GM15510 (cell line): Measurements from ENCODE around the gene MPG.
A peak's percentile ranks its signal among the peaks of the same experiment; 100 is the strongest.

Source experiments
- POLR2A ChIP-seq: IDR thresholded peaks from 3 replicates; pipeline ENCODE4 v1.6.1; 2011; ENCODE audit warnings: borderline replicate concordance; ENCODE audit not compliant: insufficient read length; ENCODE audit errors: extremely low read depth

The MPG gene

DNA sequence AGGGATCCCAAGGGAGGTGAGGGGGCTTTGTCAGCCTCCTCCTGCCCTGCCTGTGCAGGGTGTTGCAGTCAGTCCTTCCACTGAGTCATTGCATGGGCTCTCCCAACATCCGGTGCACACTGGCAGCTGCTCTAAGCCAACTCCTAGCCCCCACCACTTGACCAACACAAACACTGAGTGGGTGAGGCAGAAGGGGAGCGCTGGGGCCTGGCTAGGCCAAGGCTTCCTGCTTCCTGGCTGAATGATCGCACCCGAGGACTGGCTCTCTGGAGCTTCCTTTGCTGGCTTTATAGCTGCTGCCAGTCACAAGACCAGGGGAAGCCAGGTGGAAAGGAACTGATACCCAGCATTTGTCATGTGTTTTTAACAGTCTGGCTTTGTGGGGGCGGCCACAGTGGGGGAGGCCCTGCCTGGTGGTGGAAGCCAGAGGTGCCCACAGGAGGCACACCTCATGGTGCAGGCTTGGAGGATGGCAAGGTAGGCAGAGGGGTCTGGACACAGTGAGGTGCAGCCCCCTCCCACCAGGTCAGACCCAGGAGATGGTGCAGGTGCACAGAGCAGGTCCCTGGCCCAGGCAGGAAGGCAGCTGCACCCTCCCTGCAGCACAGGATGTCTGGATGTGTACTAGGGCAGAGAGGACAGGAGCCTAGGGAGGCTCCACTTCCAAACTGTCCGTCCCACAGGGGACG is 6.8 kb downstream of the MPG start:
- no peak for TF ChIP-seq POLR2A

GRCh38 chr16:85407-85782 is 7.4 kb downstream of the MPG start:
- no peak for TF ChIP-seq POLR2A

DNA sequence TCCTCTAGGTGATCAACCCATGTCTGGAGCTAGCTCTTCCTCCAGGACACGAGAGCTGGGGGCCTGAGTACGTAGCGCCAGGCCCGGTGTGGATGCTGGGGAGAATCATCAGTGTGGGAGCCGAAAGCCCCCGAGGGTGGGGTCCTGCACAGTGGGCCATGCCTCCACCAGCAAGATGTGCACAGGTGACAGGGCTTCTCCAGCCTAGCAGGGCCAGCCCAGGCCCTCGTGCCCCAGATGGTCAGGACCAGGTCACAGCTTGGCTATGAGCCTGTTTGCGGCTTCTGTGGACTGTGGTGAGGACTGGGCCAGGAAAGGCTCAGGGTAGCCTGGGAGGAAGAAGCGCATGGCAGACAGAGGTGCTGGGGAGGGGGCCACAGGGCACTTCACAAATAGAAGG is 7.8 kb downstream of the MPG start:
- TF ChIP-seq POLR2A: no peak

DNA sequence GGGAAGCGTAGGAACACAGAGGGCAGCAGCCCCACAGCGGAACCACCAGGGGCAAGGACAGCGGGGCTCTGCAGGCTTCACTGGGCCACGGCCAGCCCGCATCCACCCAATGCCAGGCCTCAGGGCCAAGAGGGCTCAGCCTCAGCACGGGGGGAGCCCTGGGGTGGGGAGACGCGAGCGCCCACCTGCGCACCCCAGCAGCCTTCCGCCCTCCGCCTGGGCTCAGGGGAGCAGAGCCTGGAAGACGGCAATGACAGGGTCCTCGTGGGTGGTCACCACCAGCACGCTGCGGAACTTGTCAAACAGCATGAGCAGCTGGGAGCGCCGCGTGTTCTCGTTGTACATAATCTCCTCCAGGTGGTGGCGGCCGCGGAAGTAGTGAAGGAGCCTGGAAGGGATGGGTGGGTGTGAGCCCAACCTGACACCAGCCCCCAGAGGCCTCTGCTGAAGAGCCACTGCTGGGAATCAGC is 8.5 kb downstream of the MPG start:
- no peak for TF ChIP-seq POLR2A

GRCh38 chr16:88613-89012 is 10.6 kb downstream of the MPG start:
- TF ChIP-seq POLR2A: no peak

DNA sequence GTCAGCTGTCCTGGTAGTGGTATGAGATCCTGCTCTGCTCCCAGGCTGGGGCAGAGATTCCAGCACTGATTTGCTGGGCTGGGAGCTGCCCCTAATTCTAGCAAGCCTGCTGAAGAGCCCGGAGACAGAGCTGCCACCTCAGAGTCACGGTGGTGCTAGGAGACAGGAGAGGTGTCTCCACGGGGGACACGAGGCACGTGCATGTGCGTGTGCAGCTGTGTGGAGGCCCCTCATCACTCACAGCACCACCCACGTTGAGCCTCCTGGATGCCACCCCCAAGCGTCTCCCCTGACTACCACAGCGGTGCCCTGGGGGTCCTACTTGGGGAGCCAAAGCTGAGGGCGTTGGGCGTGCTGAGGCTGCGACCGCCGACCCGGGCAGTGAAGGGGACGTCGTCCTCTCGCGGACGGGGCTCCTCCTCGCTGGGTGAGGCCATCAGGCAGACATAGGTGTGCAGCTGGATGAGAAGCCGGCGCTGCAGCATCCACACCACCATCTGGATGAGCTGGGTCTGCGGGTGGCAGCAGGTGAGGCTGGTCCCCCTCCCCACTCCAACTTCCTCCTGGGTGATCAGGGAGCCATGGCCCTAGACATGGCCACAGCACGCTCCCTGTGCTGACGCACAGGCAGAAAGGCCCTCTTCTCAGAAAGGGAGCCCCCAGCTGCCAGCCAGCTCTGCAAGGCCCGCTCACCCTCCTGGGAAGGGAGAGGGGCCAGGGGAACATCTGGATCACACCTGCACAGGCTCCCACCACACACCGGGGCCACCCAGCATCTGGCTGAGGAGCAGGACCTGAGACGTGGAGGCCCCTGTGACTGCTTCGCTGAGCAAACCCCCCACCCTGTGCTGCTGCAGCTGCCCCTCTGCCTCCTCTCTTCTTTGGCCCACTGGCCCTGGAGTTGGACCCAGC is 11.6 kb downstream of the MPG start:
- TF ChIP-seq POLR2A: no peak

DNA sequence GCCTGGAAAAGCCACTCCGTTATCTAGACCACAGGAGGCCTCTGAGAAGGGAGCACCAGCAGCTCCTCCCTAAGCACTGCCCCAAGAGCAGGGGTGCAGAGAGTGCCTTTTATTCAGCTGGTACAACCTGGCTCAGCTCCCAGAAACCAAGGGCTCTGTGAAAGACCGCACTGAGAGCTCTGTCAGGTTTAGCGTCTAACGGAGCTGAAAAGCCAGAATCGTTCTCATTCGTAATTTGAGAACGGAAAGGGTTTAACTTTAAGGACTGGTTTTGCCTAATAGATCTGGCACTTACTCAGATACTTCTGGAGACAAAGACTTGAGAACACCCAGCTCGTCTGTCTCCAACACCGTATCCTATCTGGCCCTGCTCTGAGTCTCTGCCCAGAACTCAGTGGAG is 13.5 kb downstream of the MPG start:
- TF ChIP-seq POLR2A: no peak

DNA sequence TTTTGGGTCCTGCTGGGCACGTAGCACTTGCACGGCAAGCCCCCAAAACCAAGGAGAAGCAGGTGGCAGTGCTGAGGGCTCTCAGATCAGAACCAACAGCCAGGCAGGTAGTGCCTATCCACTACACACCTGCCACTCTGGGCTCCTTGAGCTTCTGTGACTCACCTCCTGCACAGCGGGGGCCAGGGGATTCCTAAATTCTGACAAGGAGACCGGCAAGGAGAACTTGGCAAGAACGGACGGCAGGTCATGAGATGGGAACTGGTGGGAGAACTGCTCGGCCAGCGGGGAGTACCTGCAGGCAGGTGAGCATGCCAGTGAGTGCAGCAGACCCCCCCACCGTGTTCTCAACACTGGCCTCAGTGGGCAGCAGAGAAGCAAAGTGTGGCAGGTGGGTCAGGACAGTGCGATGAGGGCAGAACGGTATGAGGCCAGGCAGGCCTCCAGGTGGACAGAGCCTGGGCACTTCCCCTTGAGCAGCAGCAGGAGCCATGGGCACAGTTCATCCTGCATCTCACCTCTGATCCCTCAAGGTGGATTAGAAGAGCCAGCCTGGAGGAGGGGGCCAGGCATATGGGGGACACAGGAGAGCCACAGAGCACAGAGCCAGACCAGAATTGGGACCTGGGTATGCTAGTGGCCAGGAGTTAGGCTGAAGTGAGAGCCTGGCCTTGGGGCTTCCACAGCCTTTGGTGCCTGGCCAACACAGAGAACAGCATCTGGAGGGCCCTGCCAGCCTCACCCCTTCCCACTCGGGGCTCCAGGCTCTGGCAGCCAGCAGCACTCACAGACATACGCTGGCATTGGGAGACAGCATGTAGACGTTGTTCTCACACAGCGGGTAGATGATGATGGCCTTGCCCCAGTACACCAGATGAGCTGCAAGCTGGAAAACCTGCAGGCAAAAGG is 14.7 kb downstream of the MPG start:
- TF ChIP-seq POLR2A: no peak

DNA sequence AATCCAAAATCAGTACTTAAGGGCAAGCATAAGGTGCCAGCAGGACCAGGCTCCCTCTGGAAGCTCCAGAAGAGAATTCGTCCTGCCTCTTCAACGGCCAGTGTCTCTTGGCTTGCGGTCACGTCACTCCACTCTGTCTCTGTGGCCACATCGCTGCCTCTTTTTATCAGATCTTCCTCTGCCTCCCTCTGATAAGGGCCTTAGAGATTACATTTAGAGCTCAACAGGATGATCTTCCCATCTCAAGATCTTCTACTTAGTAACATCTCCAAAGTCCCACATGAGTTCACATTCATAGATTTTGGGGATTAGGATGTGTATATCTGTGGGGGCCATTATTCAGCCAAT is 16.9 kb downstream of the MPG start:
- no peak for TF ChIP-seq POLR2A

DNA sequence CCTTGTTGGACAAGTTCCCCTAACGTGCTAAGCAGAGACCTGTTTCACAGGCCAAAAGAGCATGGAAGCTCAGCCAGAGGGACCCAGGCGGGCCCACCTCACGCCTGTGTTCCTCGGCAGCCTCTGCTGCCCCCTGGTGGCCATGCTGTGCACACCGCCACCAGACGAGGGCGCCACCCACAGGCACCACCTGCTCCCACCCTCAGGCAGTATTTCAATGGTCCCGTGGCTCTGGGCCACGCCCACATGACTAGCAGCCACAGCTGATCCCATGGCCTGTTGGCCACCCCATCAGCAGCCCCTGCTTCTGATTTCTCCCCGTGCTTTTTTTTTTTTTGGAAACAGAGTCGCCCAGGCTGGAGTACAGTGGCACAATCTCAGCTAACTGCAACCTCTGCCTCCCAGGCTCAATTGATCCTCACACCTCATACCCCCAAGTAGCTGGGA is 18.9 kb downstream of the MPG start:
- peak; percentile 24 for TF ChIP-seq POLR2A

DNA sequence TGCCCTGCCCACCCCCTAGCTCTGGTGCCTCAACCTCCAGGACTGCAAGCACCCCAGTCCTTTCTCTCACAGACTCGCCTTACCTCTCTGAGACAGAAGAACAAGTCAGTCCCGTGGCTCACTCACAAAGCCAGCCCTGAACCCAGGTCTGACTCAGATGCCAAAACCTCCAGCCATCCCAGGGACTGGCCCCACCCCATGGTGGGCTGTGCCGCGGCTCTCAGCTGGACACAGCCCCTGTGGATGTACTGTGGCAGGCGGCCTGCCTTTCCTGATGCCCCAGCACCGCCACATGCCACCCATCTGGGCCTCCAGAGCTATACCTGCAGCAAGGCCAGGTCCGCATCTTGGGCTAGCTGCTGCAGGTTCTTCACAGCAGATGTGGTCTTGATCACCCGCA is 19.8 kb downstream of the MPG start:
- TF ChIP-seq POLR2A: no peak

GRCh38 chr16:100989-101388 is 23.0 kb downstream of the MPG start:
- TF ChIP-seq POLR2A: no peak

- TF ChIP-seq POLR2A: no peak
These were observed 23.6 kb downstream of the MPG start for GRCh38 chr16:101586-101985.

DNA sequence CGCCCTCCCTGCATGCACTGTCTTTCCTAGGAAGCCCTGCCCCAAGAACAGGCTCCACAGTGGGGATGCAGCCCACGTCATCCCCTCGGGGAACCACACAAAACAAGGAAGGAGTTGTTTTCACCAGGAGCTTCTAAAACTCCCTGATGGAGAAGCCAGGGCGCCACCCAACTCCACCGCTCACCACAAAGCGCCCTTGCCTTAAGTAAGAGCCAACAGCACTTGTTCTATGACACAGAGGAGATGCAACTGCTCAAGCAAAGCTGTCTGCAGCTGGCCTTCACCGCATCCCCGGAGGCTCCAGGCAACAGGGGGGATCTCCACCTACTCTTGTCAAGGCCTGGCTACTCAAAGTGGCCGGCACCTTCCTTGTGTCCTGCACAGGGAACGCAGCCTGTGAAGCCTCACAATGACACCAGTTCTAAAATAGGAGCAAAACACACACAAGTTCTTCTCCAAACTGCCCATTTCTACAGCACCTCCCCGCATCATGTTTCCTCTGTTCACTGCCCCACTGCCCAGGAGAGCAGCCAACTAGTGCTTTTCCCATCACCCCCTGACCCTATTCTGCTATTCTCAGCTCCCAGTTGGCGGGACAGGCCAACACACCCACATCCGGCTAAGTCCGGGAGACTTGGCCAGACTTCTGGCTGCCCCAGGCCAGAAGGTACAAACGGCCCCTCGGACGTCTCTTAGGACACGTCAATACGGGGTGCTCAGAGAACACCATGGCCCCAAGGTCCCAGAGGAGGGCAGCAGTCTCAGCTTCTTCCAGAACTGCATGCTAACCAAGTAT is 24.2 kb downstream of the MPG start:
- TF ChIP-seq POLR2A: no peak

- TF ChIP-seq POLR2A: no peak
These were observed 26.3 kb downstream of the MPG start for GRCh38 chr16:104355-104754.

DNA sequence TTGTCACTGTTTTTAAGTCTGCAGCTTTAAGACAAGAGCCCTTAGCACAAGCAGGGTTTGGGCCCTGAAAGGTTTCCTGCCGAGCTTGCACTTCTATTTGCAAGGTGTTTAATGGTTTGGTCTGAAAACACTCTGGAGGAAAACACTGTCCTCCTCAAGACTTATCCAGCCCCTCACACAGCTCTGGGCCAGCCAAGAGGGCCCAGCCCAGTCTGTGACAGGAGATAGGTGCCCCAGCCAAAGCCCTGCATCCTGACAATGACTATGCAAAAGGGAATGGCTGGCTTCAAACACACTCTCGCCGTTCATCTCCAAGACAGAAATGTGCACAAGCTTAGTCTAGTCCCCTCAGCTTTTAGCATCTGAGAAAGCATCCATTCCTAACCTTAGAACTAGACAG is 26.9 kb downstream of the MPG start:
- TF ChIP-seq POLR2A: no peak
